ENCODE results near the gene TRIP4.
A peak's percentile ranks its signal among the peaks of the same experiment; 100 is the strongest.

TRIP4 gene

DNA sequence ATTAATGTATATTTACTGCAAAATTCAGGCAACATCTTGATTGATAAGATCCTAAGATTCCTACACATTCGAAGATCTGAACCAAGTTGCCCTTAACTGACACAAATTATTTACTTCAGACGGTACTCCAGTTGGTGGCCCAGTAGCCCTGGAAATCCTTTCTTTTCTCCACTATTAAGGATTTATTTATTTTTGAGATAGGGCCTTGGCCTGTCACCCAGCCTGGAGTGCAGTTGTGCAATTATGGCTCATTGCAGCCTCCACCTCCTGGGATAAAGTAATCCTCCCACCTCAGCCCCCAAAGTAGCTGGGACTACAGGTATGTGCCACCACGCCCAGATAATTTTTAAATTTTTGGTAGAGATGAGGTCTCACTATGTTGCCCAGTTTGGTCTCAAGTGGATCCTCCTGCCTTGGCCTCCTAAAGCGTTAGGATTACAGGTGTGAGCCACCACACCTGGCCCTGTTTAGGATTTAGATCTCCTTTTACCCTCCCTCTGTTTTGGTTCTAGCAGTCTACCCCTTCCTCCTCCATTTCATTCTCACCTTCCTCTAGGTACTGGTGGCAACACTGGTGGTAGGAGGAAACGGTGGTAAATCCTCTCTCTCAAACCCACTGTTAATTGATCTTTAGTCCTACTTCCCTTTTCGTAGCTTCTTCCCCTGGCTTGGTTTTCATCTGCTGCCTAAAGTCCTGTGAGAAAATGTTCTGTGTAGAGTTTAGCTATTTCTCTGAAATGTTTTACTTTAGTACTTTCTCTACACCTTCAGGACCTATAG is 60.1 kb downstream of the TRIP4 start:
- no peak for DNase-seq (ENCODE audit: low read depth)

DNA sequence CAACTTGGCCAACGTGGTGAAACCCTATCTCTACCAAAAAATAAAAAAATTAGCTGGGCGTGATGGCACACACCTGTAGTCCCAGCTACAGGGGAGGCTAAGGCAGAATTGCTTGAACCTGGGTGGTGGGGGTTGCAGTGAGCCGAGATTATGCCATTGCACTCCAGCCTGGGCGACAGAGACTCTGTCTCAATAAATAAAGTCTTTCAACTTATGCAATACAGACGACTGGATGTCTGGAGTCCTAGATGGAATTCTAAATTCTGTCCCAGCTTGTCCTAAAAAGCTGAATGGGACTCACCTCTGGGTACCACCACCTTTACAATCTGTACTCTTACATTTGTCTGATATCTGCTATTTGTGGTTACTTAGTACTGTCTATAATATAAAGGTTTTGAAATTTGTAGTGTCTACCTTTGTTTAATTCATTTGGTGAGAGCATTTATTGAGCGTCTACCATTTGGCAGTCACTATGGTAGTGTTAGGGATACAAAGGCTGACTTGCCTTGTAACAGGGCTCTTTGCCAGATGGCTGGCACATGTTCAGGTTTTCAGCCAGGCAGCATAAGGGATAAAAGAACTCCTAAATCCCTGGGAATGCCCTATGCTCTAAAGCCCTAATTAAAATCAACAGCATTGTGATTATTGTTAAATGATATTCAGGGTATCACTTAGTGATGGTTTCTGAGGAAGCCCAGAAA is 65.5 kb downstream of the TRIP4 start:
- no peak for DNase-seq (ENCODE audit: low read depth)

DNA sequence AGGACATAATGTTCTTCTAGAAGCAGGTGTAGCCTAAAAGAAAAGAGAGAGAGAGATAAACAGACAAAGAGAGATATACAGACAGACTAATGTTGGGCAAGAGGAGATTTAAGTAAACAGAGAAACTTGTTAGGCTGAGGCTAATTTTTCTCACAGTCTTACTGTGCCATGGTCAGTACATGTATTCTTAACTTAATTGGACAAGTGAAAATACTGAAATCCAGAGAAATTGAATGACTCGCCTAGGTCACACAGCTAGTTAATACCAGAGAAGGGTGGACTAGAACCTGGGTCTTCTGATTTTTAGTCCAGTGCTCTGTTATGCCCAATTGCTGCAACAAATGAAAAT is 66.0 kb downstream of the TRIP4 start:
- no peak for DNase-seq (ENCODE audit: low read depth)

DNA sequence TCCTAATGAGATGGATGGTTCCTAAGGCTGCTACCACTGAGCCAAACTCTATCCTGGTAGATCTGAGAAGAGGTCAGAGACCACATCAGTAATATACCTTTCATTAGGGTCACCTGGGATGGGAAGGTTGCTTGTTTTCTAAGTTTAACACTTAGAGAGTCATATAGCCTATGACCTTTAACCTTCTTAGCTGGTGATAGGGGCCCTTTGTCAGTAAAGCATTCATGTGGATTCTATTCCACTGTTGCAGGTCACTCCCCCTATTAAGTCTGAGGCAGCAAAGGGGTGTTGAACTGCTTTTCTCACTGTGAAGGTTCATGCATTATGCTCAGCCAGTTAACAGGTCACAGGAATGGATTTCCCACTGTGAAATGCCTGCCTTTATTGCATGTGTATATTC is 66.6 kb downstream of the TRIP4 start:
- no peak for DNase-seq (ENCODE audit: low read depth)

DNA sequence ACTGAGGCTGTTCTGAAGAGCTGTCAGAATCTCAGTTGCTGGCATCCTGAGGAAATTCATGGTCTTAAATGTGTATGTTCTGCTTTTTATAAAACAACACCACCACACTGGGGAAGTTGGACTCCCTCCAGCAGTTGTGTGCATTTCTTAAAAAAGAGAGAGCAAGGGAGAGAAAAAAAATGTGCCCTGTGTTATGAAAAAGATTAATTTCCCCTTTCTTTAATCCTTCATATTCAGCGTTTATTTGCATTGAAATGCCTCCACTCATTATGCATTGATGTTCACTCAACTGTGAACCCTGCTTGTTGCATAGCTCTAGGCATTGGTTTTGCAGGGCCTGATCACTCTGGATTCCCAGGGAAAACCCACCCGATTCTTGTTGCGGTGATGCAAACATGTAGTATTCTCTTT is 68.3 kb downstream of the TRIP4 start:
- DNase-seq (ENCODE audit: low read depth) = no peak

DNA sequence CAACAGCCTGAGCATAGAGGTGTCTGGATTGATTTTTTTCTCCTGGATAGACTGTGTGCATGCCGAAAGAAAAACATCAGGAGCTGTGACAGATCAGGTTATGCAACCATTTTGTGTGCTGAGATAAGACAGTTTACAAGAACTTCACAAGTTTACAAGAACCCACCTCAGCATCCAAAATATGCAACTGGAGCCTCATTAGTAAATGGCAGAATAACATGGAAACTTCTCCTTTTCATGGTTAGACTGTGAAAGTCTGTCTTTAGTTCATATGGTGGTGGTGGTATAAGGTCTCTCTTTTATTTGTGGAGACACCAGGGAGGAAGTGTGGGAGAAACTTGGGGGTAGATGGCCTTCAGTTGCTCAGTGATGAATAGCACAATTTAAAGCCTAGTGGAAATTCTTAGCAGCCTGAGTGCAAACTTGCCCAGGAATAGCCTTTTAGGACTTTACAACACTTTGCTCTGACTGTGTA is 69.0 kb downstream of the TRIP4 start:
- DNase-seq (ENCODE audit: low read depth) = no peak

DNA sequence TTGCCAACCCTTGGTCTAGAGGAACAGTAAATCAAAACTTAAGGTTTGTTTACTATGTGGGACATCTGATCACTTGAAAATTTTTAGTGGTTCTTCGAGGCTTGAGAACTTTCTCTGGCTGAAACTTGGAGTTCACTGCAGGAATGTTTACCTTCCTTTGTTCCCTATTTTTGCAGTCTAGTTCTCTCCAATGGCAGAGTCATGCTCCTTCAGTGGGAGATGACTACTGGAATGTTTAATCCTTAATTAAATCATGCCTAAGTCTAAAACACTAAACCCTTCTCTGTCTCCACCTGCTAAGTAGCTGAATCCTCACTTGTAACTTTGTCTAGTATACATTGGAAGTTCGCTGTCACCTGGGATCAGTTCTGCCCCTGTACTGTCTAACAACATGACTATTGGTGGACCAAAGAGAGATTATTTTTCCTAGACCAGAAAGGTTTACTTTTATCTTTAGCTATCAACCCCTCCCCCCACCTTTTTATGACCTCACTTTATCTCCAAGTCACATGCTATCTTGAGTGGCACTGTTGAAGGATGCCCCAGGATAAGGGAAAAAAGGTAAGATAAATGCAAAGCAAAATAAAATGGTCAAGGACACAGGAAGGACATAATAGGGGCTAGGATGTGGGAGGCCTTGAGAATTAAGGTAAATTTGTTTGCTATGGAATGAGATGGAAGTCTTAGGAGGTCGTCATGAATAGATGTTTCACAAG is 71.6 kb downstream of the TRIP4 start:
- no peak for DNase-seq (ENCODE audit: low read depth)

DNA sequence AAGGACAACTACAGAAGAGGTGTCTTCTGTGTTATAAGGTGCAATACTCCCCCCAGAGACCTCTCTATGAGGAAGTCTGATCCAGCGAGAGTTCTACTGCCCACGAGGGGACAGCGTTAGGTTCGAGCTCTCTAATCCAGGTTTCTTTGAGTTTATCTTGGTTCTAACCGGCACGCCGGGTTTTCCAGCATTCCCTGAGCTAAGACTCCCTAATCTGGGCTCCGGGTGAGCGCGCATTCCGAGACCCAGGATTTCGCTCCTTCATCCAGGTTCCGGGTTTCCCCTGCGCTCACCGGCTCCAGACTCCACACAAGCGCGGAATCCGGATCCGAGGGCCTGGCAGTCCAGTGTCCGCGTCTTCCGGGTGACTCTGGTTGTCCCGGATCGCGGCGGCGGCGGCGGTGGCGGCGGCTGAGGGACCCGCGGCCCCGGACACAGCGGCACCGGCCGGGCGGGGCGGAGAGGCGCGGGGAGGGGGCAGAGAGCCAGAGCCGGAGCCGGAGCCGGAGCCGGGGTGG is 72.6 kb downstream of the TRIP4 start, which contains the start of gene ZNF609:
Gene ZNF609, plus strand, starts transcription at position 373 of the 518 bp plus-strand sequence. CDS start 38,842 bp downstream, outside the sequence.
- DNase-seq (ENCODE audit: low read depth) = peak; percentile 75

DNA sequence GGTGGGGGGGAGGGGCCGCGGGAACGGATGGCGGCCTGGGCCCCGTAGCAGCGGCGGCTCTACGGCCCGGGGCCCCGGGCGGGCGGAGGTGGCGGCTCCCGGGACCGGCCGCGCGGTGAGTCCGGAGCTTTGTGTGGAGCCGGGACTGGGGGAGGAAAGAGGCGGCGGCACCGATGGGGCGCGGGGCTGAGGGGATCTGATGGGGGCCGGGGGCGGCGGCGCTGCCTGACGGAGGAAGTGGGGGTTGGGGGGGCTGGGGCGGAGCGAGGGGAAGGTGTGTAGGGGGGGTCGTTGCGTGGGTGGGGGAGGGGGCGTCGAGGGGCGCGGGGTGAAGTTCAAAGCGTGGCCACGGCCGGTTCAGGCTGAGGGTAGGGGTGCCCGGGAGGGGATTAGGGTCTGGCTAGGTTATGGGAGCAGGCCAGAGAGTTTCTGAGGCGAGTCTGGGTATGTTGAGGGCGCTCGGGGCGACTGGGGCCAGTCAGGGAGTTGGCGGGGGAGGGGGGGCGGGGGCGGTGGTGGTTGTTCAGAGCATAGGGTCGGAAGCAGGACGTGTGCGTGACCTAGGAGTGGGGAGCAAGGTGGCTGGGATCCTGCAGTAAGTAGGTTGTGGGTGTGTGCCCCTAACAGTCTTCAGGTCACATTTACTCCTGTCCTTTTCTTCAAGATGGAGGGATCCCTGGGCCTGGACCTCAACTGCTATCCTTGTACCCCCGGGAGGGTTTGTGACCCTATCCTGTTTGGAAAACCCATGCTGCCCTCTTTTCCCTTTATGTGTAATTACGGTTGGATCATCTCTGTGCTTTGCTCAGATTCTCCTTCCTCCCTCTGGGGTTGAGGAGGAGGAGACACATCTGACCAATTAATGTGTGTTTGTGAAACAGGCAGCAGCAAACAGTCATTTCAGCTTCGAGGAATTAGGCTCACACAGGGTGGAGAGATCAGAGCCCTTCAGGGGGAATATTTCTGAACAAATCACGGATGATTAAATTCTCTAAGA is 73.4 kb downstream of the TRIP4 start:
- peak; percentile 10 for DNase-seq (ENCODE audit: low read depth)

DNA sequence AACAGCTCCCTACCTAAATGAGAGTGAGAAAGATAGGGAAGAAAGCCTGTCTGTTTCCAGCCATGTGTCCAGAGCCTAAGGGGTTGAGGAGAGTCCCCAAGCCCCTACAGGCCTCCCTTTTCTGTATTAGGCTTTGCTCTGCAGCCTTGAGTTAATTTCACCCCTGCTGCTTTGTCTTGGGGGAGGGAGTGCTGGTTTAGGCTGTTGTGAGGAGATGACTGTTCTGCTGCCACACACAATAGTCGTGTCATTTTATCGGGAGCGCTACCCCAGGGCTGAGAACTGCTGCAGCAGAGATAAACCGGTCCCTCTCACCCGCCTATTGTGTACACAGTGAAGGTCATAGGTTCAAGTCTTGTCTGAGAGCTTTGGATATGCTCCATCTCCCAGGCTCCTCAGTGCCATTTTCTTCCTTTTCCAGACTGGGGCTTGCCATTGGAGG is 74.1 kb downstream of the TRIP4 start:
- no peak for DNase-seq (ENCODE audit: low read depth)

DNA sequence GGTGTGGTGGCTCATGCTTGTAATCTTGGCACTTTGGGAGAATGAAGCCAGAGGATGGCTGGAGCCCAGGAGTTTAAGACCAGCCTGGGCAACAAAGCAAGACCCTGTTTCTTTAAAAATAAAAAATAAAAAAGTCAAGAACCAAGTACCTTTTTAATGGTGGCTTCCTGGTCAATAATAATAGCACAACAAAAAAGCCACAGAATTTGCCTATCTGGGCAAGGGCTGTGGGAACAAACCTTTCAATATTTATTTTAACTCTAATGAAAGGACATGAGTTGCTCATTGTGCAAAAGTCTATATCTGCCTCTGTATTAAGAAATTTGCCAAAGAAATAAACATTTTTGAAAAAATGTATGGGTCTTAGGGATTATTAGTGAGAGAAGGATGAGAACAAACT is 74.9 kb downstream of the TRIP4 start:
- DNase-seq (ENCODE audit: low read depth) = no peak

DNA sequence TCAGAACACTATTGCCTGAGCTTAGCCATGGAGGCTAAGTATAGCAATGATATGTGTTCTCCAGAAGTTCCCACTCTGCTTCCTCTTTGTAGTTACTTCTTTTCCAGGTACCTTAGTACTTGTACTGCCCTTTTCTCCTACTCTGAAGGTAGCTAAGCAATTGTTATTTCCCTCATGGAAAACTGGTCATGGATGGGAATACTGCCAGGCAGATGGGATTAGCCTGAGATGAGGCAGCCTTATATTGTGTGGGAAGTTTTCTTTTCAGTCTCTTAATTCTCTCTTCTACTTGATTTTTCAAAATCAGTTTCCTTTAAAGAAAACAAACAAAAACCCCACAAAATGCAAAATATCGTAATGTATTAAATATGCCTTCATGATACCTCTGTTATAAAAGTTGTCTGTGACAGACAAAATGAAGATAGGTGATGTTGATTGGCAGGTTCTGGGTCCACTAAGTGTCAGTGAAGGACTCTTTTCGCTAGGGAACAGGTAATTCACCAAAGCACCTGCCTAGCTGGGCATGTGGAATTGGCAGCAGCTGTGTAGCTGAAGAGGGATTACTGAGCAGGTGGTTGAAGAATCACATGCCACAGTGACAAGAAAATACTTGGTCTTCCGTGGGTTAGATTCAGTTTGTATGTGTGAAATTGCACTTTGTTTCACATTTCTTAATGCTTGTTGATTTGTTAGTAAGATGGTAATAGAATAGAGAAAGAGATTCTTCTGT is 76.8 kb downstream of the TRIP4 start:
- DNase-seq (ENCODE audit: low read depth) = no peak

DNA sequence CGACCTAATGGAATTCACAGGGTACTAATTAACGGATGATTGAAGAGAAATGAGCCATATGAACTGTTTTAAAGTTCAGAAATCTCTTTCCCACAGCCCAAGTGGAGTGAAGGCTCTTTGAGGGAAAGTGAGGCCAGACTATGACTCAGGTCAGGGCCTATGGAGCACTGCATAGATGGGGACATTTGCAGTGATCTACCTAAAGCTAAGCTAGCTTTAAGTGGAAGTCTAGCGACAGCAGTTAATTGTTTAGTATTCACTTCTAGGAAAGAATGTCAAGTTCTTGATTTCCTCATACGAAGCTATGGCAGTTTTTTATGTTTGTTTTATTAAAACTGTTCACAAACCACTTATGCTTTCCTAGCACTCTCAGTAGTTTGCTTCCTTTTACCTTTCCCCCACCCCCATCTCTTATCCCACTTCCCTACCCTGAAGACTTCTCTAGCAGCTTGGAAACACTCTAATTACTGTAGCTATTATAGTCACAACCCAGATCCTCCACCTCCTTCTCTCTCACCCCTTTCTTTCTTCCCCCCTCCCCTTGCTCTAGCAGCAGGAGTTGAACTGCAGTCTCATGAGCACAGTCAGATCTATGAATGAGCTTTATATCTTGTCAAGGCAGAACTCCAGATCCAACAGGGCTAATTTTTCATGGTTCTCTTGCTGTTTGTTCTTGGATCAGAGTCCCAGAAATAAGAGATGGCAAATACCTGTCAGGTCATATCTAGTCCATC is 78.9 kb downstream of the TRIP4 start:
- no peak for DNase-seq (ENCODE audit: low read depth)

DNA sequence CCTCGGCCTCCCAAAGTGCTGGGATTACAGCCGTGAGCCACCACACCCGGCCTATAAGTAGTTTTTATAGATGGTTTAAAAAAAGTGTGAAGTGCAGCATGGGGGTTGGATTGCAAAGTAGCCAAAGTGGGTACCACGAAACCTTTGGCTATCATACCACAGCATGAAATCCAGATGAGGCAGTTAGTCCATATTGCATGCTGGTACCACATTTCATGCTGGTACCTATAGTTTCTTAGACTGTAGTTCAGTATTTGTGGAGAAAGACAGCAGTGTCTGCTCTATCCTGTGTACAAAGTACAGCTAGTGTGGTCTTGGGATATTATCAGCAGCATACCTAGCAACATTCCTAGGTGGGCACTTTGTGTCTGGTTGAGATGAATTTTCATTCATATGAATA is 84.5 kb downstream of the TRIP4 start:
- no peak for DNase-seq (ENCODE audit: low read depth)

DNA sequence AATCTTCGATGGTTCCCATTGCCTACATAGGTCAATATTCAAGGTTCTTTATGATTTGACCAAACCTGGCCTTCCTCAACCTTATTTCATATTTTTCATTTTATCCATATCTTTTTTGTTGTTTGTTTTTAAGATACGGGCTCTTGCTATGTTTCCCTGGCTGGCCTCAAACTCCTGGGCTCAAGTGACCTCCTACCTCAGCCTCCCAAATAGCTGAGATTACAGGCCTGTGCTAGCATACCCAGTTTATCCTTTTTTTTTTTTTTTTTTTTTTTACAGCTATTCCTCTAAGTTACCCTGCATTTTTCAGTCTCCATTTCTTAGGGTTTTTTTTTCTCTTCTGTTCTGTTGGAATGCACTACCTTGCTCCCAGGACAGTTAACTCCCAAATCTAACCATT is 87.2 kb downstream of the TRIP4 start:
- DNase-seq (ENCODE audit: low read depth) = no peak

DNA sequence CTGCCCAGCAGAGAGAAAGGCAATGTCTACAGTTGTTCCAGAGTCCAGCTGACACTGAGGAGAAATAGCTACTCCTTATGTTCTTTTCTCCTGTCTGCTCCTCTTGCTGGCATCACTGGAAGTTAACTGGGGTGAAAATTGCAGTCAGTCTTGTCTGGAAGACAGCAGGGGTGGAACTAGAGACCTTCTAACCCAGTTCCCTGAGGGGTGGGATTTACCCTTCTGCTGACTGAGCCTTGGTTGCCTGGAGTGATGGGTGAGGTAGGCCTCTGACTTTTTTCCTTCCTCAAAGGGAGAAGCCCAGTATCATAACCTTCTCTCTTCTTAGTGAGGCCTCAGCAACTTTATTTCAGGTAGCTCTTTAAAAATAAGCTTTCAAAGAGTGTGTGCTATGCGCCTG is 88.9 kb downstream of the TRIP4 start:
- DNase-seq (ENCODE audit: low read depth) = no peak

DNA sequence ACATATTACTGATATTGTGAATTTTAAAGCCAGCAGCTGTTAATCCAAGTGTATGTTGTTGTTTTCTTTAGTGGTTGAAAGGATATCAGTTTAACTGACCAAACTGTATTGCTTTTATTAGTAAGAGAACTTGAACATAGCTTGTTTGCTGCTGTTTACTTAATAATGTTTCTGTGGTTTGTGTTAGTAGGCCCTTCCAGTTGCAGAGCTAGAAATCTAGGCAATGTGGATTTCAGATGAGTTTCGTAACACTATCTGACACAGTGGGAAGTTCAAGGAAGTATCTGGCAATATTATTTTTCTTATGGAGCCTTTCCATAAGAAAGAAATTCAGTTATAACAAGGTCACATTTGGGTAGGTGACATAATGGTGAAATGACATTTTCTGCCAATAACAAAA is 91.2 kb downstream of the TRIP4 start:
- no peak for DNase-seq (ENCODE audit: low read depth)

DNA sequence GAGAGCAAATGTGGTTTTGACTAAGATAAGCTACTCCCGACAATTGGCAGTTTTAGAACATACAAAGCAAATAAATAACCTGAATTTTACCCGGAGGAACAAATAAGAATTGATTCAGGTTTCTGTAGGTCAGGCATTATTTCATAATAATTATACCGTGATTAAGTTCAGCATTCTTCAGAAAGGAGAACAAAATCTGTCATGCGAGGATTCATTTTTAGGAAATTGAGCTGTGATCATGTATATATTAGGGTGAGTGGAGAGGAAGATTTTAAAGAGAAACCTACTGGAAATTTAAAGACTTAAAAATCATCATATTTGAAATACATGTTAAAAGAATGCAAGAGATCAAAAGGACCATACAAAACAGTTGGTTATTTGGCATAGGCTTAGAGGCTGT is 93.3 kb downstream of the TRIP4 start:
- DNase-seq (ENCODE audit: low read depth) = no peak

DNA sequence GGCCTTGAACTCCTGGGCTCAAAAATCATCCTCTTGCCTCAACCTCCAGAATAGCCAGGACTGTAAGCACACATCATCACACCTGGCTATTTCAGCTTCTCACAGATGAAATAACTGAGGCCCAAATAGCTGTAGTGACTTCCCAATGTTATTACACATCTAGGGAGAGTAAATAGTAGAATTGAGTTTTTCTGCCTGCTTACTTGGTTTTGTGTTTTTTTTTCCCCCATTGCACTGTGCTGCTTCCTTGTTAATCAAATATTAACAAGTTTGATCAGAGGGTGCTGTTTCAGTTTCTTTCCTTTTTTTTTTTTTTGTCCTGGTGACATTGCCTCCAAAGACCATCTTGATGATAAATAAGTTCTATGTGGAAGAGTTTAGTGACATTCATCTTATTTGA is 96.1 kb downstream of the TRIP4 start:
- no peak for DNase-seq (ENCODE audit: low read depth)

DNA sequence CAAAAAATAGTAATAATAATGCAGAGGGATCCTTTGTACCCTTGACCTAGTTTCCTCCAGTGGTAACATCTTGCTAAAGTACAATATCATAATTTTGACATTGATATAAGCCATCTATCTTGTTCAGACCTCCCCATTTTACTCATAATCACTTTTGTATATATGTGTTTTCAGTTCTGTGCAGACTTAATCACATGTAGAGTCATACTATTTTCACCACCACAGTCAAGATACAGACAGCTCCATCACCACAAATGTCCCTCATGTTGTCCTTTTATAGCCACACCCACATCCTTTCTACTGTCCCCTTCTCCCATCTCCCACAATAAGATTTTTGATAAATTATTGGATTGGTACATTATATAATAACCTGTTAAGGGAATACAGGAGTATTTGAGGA is 98.2 kb downstream of the TRIP4 start:
- DNase-seq (ENCODE audit: low read depth) = no peak

Measured in activated T-helper 1 cell treated with Interleukin-2 at 50 U/mL for 16 hours (primary cell).